HG02973 (cell line): ENCODE results near the gene CASP1.

Experiments
- ATAC-seq: cut with Tn5 transposase; IDR thresholded peaks from one replicate; pipeline ENCODE4 v1.9.1; 2021; ENCODE audit warnings: moderate library complexity; ENCODE audit not compliant: unreplicated experiment

CASP1 gene

DNA sequence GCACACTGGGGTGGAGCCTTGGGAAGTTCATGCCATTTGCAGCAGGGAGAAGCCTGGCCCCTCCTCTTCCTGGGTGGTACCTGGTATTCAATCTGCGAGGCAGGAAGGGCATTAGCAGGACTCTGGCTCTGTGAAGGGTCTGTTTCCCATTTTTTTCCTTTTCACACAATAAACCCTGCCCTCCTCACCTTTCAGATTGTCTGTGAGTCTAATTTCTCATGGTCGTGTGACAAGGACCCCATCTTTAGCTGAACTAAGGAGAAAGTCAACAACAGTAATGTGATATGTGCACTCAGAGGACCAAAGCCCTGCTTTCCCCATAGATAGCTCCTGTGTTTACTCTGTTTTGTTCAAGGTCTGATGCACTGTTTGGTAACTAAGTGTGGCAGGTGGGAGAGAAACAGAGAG is 39.9 kb downstream of the CASP1 start:
- no peak for ATAC-seq

- ATAC-seq = no peak
Measured at GRCh38 chr11:104992781-104993180, 42.2 kb downstream of the CASP1 start.

DNA sequence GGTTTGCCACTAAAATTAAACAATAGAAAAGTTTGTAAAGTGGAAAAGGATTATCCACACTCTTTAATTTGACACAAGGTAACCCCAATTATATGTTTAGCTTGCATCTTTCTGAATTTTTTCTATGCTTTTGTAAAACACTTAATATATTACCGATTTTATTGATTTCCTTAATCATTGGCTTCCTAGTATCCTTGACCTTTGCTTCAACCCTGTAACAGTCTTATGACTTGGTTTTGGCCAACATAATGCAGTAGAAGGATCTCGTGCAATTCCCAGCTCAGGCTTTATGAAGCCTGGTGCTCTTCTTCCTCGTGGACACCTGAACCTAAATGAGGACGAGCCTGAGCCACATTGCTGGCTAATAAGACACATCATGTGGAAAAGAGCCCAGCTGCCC is 43.0 kb downstream of the CASP1 start:
- ATAC-seq = no peak

DNA sequence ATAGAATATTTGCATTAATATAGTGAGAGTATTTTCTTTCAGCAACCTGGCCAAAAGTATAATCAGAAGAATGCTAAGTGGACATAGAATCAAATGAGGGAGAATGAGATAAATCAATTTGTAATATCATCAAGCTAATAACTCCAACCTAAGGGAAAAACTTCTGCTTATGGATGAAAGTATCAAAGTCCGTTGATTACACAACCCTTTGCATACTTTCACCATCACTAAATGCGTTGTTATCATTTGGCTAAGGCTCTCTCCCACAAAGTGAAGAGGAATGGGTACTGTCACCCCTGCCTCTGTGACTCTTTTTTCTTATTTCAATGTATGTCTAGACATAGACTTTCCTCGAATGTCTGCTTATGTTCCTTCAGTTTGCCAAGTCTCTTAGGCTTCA is 50.1 kb downstream of the CASP1 start:
- no peak for ATAC-seq

DNA sequence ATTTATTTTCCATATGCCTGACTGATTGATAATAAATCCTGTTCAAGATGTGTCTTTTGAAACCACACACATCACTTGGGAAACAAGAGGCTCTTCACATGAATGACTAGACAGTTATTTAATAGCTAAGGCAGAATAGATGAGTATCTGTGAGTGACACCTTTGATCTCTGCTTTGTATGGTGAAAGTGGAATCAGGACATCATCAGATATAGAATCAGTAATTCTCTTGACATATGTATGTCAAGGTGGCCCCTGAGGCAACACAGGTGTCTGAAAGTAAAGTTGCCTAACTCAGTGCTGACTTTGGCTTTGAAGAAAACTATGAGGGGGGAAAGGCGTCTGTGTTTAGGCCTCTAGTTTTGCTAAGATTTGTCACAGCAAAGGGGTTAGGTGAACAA is 55.1 kb downstream of the CASP1 start:
- no peak for ATAC-seq
